AG09309 (cell line): ENCODE data around the gene CEACAM4.

Experiments used
- DNase-seq: peaks from one replicate; pipeline ENCODE4 v3.0.0-alpha.2; 2010; ENCODE audit warnings: low read depth
- H3K4me3 ChIP-seq: 2 replicates; pipeline ENCODE4 v1.5.1; 2011; ENCODE audit warnings: mild to moderate bottlenecking, low read depth, low read length, moderate library complexity; ENCODE audit not compliant: control insufficient read depth
- CTCF ChIP-seq: IDR thresholded peaks from 2 replicates; pipeline ENCODE4 v1.5.1; 2011; ENCODE audit warnings: mild to moderate bottlenecking, low read depth, low read length, inconsistent platforms; ENCODE audit not compliant: insufficient read depth, control insufficient read depth; ENCODE audit errors: missing control alignments

CEACAM4 gene

GRCh38 chr19:41589371-41589770, 37.5 kb downstream of the CEACAM4 start:
- TF ChIP-seq CTCF, result no peak
- no peak for DNase-seq
- H3K4me3 ChIP-seq, result no peak overlapping the region

- no peak overlapping the region for H3K4me3 ChIP-seq
- no peak for TF ChIP-seq CTCF
- no peak for DNase-seq
Measured at GRCh38 chr19:41588497-41589209, 38.2 kb downstream of the CEACAM4 start.

- TF ChIP-seq CTCF, result no peak
- H3K4me3 ChIP-seq, result no peak overlapping the region
- DNase-seq, result no peak
Measured at GRCh38 chr19:41587838-41588210, 39.0 kb downstream of the CEACAM4 start.

GRCh38 chr19:41587101-41587837, 39.6 kb downstream of the CEACAM4 start:
- no peak overlapping the region for H3K4me3 ChIP-seq
- no peak for TF ChIP-seq CTCF

GRCh38 chr19:41586064-41586463, 40.8 kb downstream of the CEACAM4 start:
- DNase-seq, result no peak
- H3K4me3 ChIP-seq, result no peak overlapping the region
- TF ChIP-seq CTCF, result no peak

More at GRCh38 chr19:41587101-41587837, 39.6 kb downstream of the CEACAM4 start:
- DNase-seq, result no peak

- TF ChIP-seq CTCF, result no peak
- no peak for DNase-seq
- H3K4me3 ChIP-seq, result no peak overlapping the region
Measured at GRCh38 chr19:41584931-41585330, 41.9 kb downstream of the CEACAM4 start.
